Parathyroid adenoma (tissue), 2 donors: ENCODE measurements around the gene HK3.
"Not testable (repeated sequence)": the region's sequence is repeated elsewhere in the genome, so short reads cannot be mapped to it uniquely, and the experiment has no call there.

Source experiments
- H2AFZ ChIP-seq: fragments of 300-600 bp; sonication (generic); one replicate; pipeline ENCODE4 v1.7.0; 2017; ENCODE audit warnings: antibody characterized with exemption, mild to moderate bottlenecking
- H3K27ac ChIP-seq: fragments of 300-600 bp; sonication (generic); one replicate; pipeline ENCODE4 v1.7.0; 2017
- H3K27me3 ChIP-seq: fragments of 300-600 bp; sonication (generic); one replicate; pipeline ENCODE4 v1.7.0; 2017; ENCODE audit warnings: low read length; ENCODE audit not compliant: control insufficient read depth, insufficient read depth
- H3K36me3 ChIP-seq: fragments of 300-600 bp; sonication (generic); one replicate; pipeline ENCODE4 v1.7.0; 2017; ENCODE audit warnings: low read length; ENCODE audit not compliant: control insufficient read depth, insufficient read depth
- H3K4me1 ChIP-seq: fragments of 300-600 bp; sonication (generic); one replicate; pipeline ENCODE4 v1.7.0; 2017; ENCODE audit warnings: control low read depth
- H3K4me2 ChIP-seq: fragments of 300-600 bp; sonication (generic); one replicate; pipeline ENCODE4 v1.7.0; 2017; ENCODE audit warnings: low read length
- H3K4me3 ChIP-seq: fragments of 300-600 bp; sonication (generic); one replicate; pipeline ENCODE4 v1.7.0; 2017; ENCODE audit warnings: low read depth, low read length
- H3K79me2 ChIP-seq: fragments of 300-600 bp; sonication (generic); one replicate; pipeline ENCODE4 v1.7.0; 2017; ENCODE audit warnings: control low read depth
- H3K9ac ChIP-seq: fragments of 300-600 bp; sonication (generic); one replicate; pipeline ENCODE4 v1.7.0; 2017; ENCODE audit warnings: mild to moderate bottlenecking
- H3K9me3 ChIP-seq: fragments of 300-600 bp; sonication (generic); one replicate; pipeline ENCODE4 v1.7.0; 2017; ENCODE audit warnings: low read length; ENCODE audit not compliant: control insufficient read depth
- TF ChIP-seq, protein P1 (sequence below): fragments of 300-600 bp; sonication (generic); IDR thresholded peaks from one replicate; pipeline ENCODE4 v1.7.0; 2017; ENCODE audit warnings: antibody characterized with exemption, mild to moderate bottlenecking
- donor health status: primary hyperparathyroidism.

Gene HK3

DNA sequence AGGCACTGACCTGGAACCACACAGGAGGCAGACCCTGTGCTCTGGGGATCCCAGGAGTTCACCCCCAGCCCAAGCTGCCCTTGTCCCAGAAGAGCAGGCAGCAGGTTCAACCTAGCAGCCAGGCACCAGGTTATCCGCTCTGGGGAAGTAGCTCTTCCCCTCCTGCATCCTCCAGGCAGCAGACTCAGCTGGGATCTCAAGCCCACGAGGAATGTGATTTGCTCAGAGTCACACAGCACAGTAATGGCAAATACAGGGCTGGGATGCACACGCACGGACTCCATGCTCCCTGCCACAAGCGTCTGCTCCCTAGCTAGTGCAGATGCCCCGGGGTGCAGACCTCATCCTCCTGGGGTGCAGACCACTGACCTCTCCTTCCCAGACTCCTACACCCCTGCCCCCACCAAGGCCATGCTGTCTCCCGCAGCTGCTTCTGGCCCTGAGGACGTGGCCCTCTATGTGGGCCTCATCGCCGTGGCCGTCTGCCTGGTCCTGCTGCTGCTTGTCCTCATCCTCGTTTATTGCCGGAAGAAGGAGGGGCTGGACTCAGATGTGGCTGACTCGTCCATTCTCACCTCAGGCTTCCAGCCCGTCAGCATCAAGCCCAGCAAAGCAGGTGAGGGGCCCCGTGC, 25.5 kb downstream of the HK3 start:
- H3K9me3 ChIP-seq, result no peaks in the 10 kb centered on the region
- H3K4me1 ChIP-seq, result no peaks in the 10 kb centered on the region
- no peak overlapping the region for H3K9ac ChIP-seq
- H3K4me3 ChIP-seq, result no peak overlapping the region
- H2AFZ ChIP-seq, result no peak overlapping the region
- H3K27me3 ChIP-seq, result no peaks in the 10 kb centered on the region
- H3K79me2 ChIP-seq, result no peaks in the 10 kb centered on the region
- H3K36me3 ChIP-seq, result no peaks in the 10 kb centered on the region
- H3K27ac ChIP-seq, result no peak overlapping the region
- no peak overlapping the region for H3K4me2 ChIP-seq
- TF ChIP-seq, protein P1, sequence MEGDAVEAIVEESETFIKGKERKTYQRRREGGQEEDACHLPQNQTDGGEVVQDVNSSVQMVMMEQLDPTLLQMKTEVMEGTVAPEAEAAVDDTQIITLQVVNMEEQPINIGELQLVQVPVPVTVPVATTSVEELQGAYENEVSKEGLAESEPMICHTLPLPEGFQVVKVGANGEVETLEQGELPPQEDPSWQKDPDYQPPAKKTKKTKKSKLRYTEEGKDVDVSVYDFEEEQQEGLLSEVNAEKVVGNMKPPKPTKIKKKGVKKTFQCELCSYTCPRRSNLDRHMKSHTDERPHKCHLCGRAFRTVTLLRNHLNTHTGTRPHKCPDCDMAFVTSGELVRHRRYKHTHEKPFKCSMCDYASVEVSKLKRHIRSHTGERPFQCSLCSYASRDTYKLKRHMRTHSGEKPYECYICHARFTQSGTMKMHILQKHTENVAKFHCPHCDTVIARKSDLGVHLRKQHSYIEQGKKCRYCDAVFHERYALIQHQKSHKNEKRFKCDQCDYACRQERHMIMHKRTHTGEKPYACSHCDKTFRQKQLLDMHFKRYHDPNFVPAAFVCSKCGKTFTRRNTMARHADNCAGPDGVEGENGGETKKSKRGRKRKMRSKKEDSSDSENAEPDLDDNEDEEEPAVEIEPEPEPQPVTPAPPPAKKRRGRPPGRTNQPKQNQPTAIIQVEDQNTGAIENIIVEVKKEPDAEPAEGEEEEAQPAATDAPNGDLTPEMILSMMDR, result no peak

DNA sequence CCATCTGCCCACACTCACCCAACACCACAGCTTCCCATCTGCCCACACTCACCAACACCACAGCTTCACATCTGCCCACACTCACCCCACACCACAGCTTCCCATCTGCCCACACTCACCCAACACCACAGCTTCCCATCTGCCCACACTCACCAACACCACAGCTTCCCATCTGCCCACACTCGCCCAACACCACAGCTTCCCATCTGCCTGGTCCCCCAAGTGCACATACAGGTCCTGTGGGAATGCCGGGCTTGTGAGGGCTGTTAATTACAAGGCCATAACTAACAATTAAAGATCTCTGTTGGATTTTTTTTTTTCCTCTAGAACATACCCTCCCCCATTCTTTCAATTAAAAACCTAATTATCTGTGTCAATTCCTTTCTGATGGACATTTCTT, 26.1 kb downstream of the HK3 start:
- not testable (repeated sequence) for H3K9me3 ChIP-seq, H3K79me2 ChIP-seq, H3K27me3 ChIP-seq, H3K4me3 ChIP-seq, H2AFZ ChIP-seq, H3K4me1 ChIP-seq, H3K4me2 ChIP-seq, H3K36me3 ChIP-seq, H3K27ac ChIP-seq, H3K9ac ChIP-seq

DNA sequence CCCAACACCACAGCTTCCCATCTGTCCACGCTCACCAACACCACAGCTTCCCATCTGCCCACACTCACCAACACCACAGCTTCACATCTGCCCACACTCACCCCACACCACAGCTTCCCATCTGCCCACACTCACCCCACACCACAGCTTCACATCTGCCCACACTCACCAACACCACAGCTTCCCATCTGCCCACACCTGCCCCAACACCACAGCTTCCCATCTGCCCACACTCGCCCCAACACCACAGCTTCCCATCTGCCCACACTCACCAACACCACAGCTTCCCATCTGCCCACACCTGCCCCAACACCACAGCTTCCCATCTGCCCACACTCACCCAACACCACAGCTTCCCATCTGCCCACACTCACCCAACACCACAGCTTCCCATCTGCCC, 26.6 kb downstream of the HK3 start:
- H3K36me3 ChIP-seq, H3K27ac ChIP-seq, H3K9me3 ChIP-seq, H3K4me3 ChIP-seq, H2AFZ ChIP-seq, H3K27me3 ChIP-seq, H3K4me1 ChIP-seq, H3K4me2 ChIP-seq, H3K9ac ChIP-seq, H3K79me2 ChIP-seq: not testable (repeated sequence)

DNA sequence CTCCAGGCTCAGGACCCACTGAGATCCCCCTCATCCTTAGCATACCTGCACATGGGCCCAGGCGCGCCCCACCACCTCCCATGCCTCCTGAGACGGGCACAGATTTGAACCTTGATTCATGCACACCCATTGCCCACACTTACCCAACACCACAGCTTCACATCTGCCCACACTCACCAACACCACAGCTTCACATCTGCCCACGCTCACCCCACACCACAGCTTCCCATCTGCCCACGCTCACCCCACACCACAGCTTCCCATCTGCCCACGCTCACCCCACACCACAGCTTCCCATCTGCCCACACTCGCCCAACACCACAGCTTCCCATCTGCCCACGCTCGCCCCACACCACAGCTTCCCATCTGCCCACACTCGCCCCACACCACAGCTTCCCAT, 28.5 kb downstream of the HK3 start:
- H3K27ac ChIP-seq, H3K4me2 ChIP-seq, H3K27me3 ChIP-seq, H3K4me1 ChIP-seq, H3K4me3 ChIP-seq, H3K9ac ChIP-seq, H3K36me3 ChIP-seq, H3K79me2 ChIP-seq, H3K9me3 ChIP-seq, H2AFZ ChIP-seq: not testable (repeated sequence)

DNA sequence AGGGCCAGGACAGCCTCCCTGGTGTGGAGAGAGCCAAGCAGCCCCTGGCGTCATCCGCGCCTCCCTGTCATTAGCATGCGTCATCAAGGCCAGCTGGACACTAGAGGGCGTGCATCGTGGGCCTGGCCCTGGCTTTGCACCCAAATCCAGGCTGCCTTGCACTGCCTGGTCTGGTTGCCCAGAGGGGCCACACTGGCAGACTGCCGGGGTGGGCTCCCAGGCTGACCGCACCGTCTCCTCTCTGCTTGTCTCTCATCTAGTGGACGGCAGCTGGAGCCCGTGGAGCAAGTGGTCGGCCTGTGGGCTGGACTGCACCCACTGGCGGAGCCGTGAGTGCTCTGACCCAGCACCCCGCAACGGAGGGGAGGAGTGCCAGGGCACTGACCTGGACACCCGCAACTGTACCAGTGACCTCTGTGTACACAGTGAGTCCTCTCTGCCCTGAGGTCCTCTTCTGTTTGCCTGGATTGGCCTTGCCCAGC, 29.0 kb downstream of the HK3 start:
- H3K4me3 ChIP-seq, result no peak overlapping the region
- H3K9ac ChIP-seq, result no peak overlapping the region
- H3K79me2 ChIP-seq, result no peaks in the 10 kb centered on the region
- no peaks in the 10 kb centered on the region for H3K27me3 ChIP-seq
- no peaks in the 10 kb centered on the region for H3K4me1 ChIP-seq
- H3K9me3 ChIP-seq, result no peaks in the 10 kb centered on the region
- H3K36me3 ChIP-seq, result no peaks in the 10 kb centered on the region
- H3K27ac ChIP-seq, result no peak overlapping the region
- no peak overlapping the region for H3K4me2 ChIP-seq
- H2AFZ ChIP-seq, result no peak overlapping the region
- TF ChIP-seq, protein P1, result peak; percentile 14

DNA sequence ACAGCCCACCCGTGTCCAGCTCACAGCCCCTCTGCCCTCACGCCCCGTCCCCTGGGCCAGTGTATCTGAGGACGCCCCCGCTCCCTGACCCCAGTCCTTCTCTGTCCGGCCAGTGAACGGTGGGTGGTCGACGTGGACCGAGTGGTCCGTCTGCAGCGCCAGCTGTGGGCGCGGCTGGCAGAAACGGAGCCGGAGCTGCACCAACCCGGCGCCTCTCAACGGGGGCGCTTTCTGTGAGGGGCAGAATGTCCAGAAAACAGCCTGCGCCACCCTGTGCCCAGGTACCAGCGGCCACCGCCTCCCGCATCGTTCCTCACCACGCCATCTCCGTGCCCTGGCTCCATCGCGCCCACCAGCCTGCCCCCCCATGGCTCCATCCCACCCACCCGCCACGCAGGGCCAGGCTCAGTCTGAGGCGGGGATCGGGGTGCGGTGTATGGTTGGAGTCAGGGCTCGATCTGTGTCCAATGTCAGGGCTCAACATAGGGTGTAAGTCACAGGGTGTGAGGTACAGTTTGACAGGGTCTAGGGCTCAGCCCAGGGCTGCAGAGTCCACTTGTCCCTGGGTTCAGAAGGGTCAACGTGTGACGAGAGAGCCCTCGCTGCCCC, 29.5 kb downstream of the HK3 start:
- no peaks in the 10 kb centered on the region for H3K36me3 ChIP-seq
- TF ChIP-seq, protein P1, result no peak
- H3K79me2 ChIP-seq, result no peaks in the 10 kb centered on the region
- no peak overlapping the region for H3K4me2 ChIP-seq
- H3K9me3 ChIP-seq, result no peaks in the 10 kb centered on the region
- no peak overlapping the region for H3K9ac ChIP-seq
- H2AFZ ChIP-seq, result no peak overlapping the region
- no peaks in the 10 kb centered on the region for H3K4me1 ChIP-seq
- H3K27ac ChIP-seq, result no peak overlapping the region
- H3K27me3 ChIP-seq, result no peaks in the 10 kb centered on the region
- no peak overlapping the region for H3K4me3 ChIP-seq
